Activated naive CD8-positive, alpha-beta T cell treated with anti-CD3 and anti-CD28 coated beads for 36 hours (primary cell): ENCODE data around the gene SERINC5. TPM values are rescaled to one million over a fixed set of nuclear protein-coding genes. Genes with fewer than 3 reads are reported as not detected.
A peak's percentile ranks its signal among the peaks of the same experiment; 100 is the strongest.

ENCODE experiments used
- DNase-seq: peaks from one replicate; pipeline ENCODE4 v3.0.0; 2021
- H3K27ac Mint-ChIP-seq: one replicate; pipeline ENCODE4 v1.8.0; 2022; ENCODE audit warnings: mild to moderate bottlenecking, moderate library complexity, mixed read lengths
- H3K27me3 Mint-ChIP-seq: one replicate; pipeline ENCODE4 v1.8.0; 2022; ENCODE audit warnings: mild to moderate bottlenecking, mixed read lengths
- H3K36me3 Mint-ChIP-seq: one replicate; pipeline ENCODE4 v1.8.0; 2021; ENCODE audit warnings: mild to moderate bottlenecking, mixed read lengths
- H3K4me1 Mint-ChIP-seq: one replicate; pipeline ENCODE4 v1.8.0; 2021; ENCODE audit warnings: mixed read lengths
- H3K4me3 Mint-ChIP-seq: one replicate; pipeline ENCODE4 v1.8.0; 2022; ENCODE audit warnings: mild to moderate bottlenecking, moderate library complexity, mixed read lengths
- H3K9me3 Mint-ChIP-seq: one replicate; pipeline ENCODE4 v1.8.0; 2022; ENCODE audit warnings: mixed read lengths
- total RNA-seq, 2 experiments: library from RNA; stranded (reverse); gene quantifications; one replicate each; pipeline ENCODE4 v1.2.3, GENCODE V29; 2021

Gene SERINC5
- total RNA-seq, 2 experiments from 2014 or later = 22.0 to 25.1 TPM

- peaks cover 68% of the 10 kb centered on the region for H3K4me1 Mint-ChIP-seq
- H3K36me3 Mint-ChIP-seq = peaks cover 37% of the 10 kb centered on the region
- H3K27ac Mint-ChIP-seq = no peak overlapping the region
- H3K27me3 Mint-ChIP-seq = no peaks in the 10 kb centered on the region
- no peak overlapping the region for H3K4me3 Mint-ChIP-seq
- DNase-seq = no peak
- peaks cover 18% of the 10 kb centered on the region for H3K9me3 Mint-ChIP-seq
Observed at GRCh38 chr5:80243567-80243966, 12.3 kb downstream of the SERINC5 start.

- Mint-ChIP-seq H3K27me3 (no peaks in the 10 kb centered on the region), H3K36me3 (peaks cover 35% of the 10 kb centered on the region), H3K9me3 (peaks cover 18% of the 10 kb centered on the region), H3K27ac (no peak overlapping the region), H3K4me3 (no peak overlapping the region), H3K4me1 (peaks cover 67% of the 10 kb centered on the region)
- no peak for DNase-seq
Observed at GRCh38 chr5:80242849-80243248, 13.0 kb downstream of the SERINC5 start.

GRCh38 chr5:80240368-80240986, 15.4 kb downstream of the SERINC5 start:
- Mint-ChIP-seq H3K36me3 (peaks cover 44% of the 10 kb centered on the region), H3K4me3 (peak overlapping the region; percentile 34), H3K27ac (peak overlapping the region; percentile 78), H3K27me3 (no peaks in the 10 kb centered on the region), H3K4me1 (peaks cover 63% of the 10 kb centered on the region), H3K9me3 (peaks cover 18% of the 10 kb centered on the region)
- DNase-seq = no peak

- peaks cover 62% of the 10 kb centered on the region for H3K4me1 Mint-ChIP-seq
- no peak for DNase-seq
- peaks cover 39% of the 10 kb centered on the region for H3K36me3 Mint-ChIP-seq
- peaks cover 18% of the 10 kb centered on the region for H3K9me3 Mint-ChIP-seq
- no peaks in the 10 kb centered on the region for H3K27me3 Mint-ChIP-seq
- H3K27ac Mint-ChIP-seq = peak overlapping the region; percentile 78
- peak overlapping the region; percentile 25 for H3K4me3 Mint-ChIP-seq
Observed at GRCh38 chr5:80239680-80240367, 16.0 kb downstream of the SERINC5 start.

- Mint-ChIP-seq H3K9me3 (peaks cover 18% of the 10 kb centered on the region), H3K27ac (peak overlapping the region; percentile 78), H3K27me3 (no peaks in the 10 kb centered on the region), H3K36me3 (peaks cover 40% of the 10 kb centered on the region), H3K4me1 (peaks cover 69% of the 10 kb centered on the region), H3K4me3 (peak overlapping the region; percentile 25)
- DNase-seq = no peak
Observed at GRCh38 chr5:80238778-80239679, 16.8 kb downstream of the SERINC5 start.

- peaks cover 71% of the 10 kb centered on the region for H3K4me1 Mint-ChIP-seq
- no peaks in the 10 kb centered on the region for H3K27me3 Mint-ChIP-seq
- peak overlapping the region; percentile 76 for H3K27ac Mint-ChIP-seq
- DNase-seq = no peak
- H3K36me3 Mint-ChIP-seq = peaks cover 37% of the 10 kb centered on the region
- peak overlapping the region; percentile 37 for H3K4me3 Mint-ChIP-seq
- H3K9me3 Mint-ChIP-seq = peaks cover 15% of the 10 kb centered on the region
Observed at GRCh38 chr5:80238097-80238496, 17.8 kb downstream of the SERINC5 start.

- Mint-ChIP-seq H3K9me3 (peaks cover 11% of the 10 kb centered on the region), H3K4me3 (no peak overlapping the region), H3K27me3 (no peaks in the 10 kb centered on the region), H3K4me1 (peaks cover 80% of the 10 kb centered on the region), H3K36me3 (peaks cover 33% of the 10 kb centered on the region), H3K27ac (peak overlapping the region; percentile 45)
- DNase-seq = no peak
Observed at GRCh38 chr5:80237243-80237642, 18.6 kb downstream of the SERINC5 start.

GRCh38 chr5:80234116-80234948, 21.5 kb downstream of the SERINC5 start:
- no peak for DNase-seq
- Mint-ChIP-seq H3K27me3 (no peaks in the 10 kb centered on the region), H3K27ac (peak overlapping the region; percentile 72)

GRCh38 chr5:80231693-80232092, 24.2 kb downstream of the SERINC5 start:
- peaks cover 11% of the 10 kb centered on the region for H3K36me3 Mint-ChIP-seq
- H3K4me1 Mint-ChIP-seq = peaks cover 72% of the 10 kb centered on the region
- H3K9me3 Mint-ChIP-seq = no peaks in the 10 kb centered on the region
- no peaks in the 10 kb centered on the region for H3K27me3 Mint-ChIP-seq
- DNase-seq = no peak
- H3K4me3 Mint-ChIP-seq = no peak overlapping the region
- H3K27ac Mint-ChIP-seq = peak overlapping the region; percentile 76

More at GRCh38 chr5:80234116-80234948, 21.5 kb downstream of the SERINC5 start:
- Mint-ChIP-seq H3K4me1 (peaks cover 79% of the 10 kb centered on the region), H3K9me3 (no peaks in the 10 kb centered on the region), H3K36me3 (peaks cover 16% of the 10 kb centered on the region), H3K4me3 (peak overlapping the region; percentile 61)

- H3K9me3 Mint-ChIP-seq = no peaks in the 10 kb centered on the region
- no peaks in the 10 kb centered on the region for H3K27me3 Mint-ChIP-seq
- peaks cover 13% of the 10 kb centered on the region for H3K36me3 Mint-ChIP-seq
- DNase-seq = no peak
- H3K4me3 Mint-ChIP-seq = no peak overlapping the region
- H3K4me1 Mint-ChIP-seq = peaks cover 73% of the 10 kb centered on the region
- peak overlapping the region; percentile 76 for H3K27ac Mint-ChIP-seq
Observed at GRCh38 chr5:80231243-80231642, 24.6 kb downstream of the SERINC5 start.

- Mint-ChIP-seq H3K9me3 (no peaks in the 10 kb centered on the region), H3K27ac (peak overlapping the region; percentile 84), H3K36me3 (peaks cover 11% of the 10 kb centered on the region), H3K4me1 (peaks cover 75% of the 10 kb centered on the region), H3K27me3 (no peaks in the 10 kb centered on the region), H3K4me3 (no peak overlapping the region)
- no peak for DNase-seq
Observed at GRCh38 chr5:80230269-80230992, 25.4 kb downstream of the SERINC5 start.

GRCh38 chr5:80229902-80230255, 26.0 kb downstream of the SERINC5 start:
- Mint-ChIP-seq H3K27ac (no peak overlapping the region), H3K4me3 (no peak overlapping the region), H3K27me3 (no peaks in the 10 kb centered on the region), H3K9me3 (no peaks in the 10 kb centered on the region), H3K36me3 (peaks cover 13% of the 10 kb centered on the region), H3K4me1 (peaks cover 76% of the 10 kb centered on the region)
- no peak for DNase-seq

GRCh38 chr5:80227979-80228596, 27.8 kb downstream of the SERINC5 start:
- Mint-ChIP-seq H3K27me3 (no peaks in the 10 kb centered on the region), H3K4me3 (no peak overlapping the region), H3K9me3 (no peaks in the 10 kb centered on the region), H3K4me1 (peaks cover 68% of the 10 kb centered on the region), H3K36me3 (peaks cover 11% of the 10 kb centered on the region), H3K27ac (peak overlapping the region; percentile 74)
- DNase-seq = no peak
